GM12878 (cell line): ENCODE data around the gene MARCHF9. TPM values are rescaled to one million over a fixed set of nuclear protein-coding genes. Genes with fewer than 3 reads are reported as not detected.

Experiments used
- ATAC-seq: fragments of 200-7000 bp; cut with Tn5 transposase; 3 replicates; pipeline ENCODE4 v1.9.1; 2020; ENCODE audit warnings: mild to moderate bottlenecking, moderate library complexity
- BruUV-seq: library from RNA; stranded (reverse); fragments of 400-500 nt; replicated peaks from 2 replicates; lab custom pipeline; 2021; lab: Mats Ljungman, UMichigan
- CTCF ChIA-PET: fragments of 300-600 bp; sonication (Branson Sonifier 250); formaldehyde crosslinking; extraction: SDS; loops from one replicate; lab custom pipeline; 2021; ENCODE audit warnings: inconsistent platforms; lab: Yijun Ruan, JAX
- POLR2A ChIA-PET: fragments of 350-600 bp; formaldehyde crosslinking; extraction: SDS; loops from one replicate; lab custom pipeline; 2021; ENCODE audit warnings: inconsistent platforms; lab: Charles Lee
- RAD21 ChIA-PET: fragments of 300-600 bp; sonication (Branson Sonifier 250); formaldehyde crosslinking; loops from one replicate; lab custom pipeline; 2023; ENCODE audit warnings: antibody characterized with exemption; ENCODE audit not compliant: unreplicated experiment; lab: Charles Lee
- SMC1A ChIA-PET: fragments of 300-600 bp; sonication (Branson Sonifier 250); formaldehyde crosslinking; loops from one replicate; lab custom pipeline; 2023; ENCODE audit not compliant: unreplicated experiment, uncharacterized antibody; lab: Charles Lee
- DNase-seq: peaks from one replicate; pipeline ENCODE4 v3.0.0-alpha.2; 2011; ENCODE audit warnings: low read depth, low spot score
- FAIRE-seq: peaks from 3 replicates; lab custom pipeline; 2011; peaks lifted over from hg19 to GRCh38; lab: Jason Lieb, UNC
- H2AFZ ChIP-seq: 2 replicates; pipeline ENCODE4 v1.6.0; 2011; ENCODE audit warnings: low read depth, low read length, control low read depth; ENCODE audit not compliant: control insufficient read depth
- H3K27ac ChIP-seq: 2 replicates; pipeline ENCODE4 v1.5.1; 2011; ENCODE audit warnings: control low read depth; ENCODE audit not compliant: control insufficient read depth, insufficient read depth
- H3K27me3 ChIP-seq, 2 experiments: replicated peaks in 1 of 2; 2 replicates each; pipeline versions ENCODE4 v1.6.0 to v1.6.1; 2011; ENCODE audit warnings: low read length in 1 of 2; ENCODE audit not compliant: control insufficient read depth in 2 of 2, insufficient read depth in 2 of 2
- H3K36me3 ChIP-seq, 2 experiments: 2 replicates each; pipeline ENCODE4 v1.5.1; 2011; ENCODE audit warnings: low read length in 1 of 2; ENCODE audit not compliant: control insufficient read depth in 2 of 2, insufficient read depth in 2 of 2
- H3K4me1 ChIP-seq: 2 replicates; pipeline ENCODE4 v1.6.1; 2011; ENCODE audit warnings: mild to moderate bottlenecking, low read length, moderate library complexity, mixed read lengths; ENCODE audit not compliant: control insufficient read depth, insufficient read depth
- H3K4me2 ChIP-seq: 2 replicates; pipeline ENCODE4 v1.6.0; 2011; ENCODE audit warnings: control low read depth; ENCODE audit not compliant: control insufficient read depth, insufficient read depth
- H3K4me3 ChIP-seq: fragments of 200-600 bp; sonication (generic); 2 replicates; pipeline ENCODE4 v1.5.1; 2016
- H3K79me2 ChIP-seq: 2 replicates; pipeline ENCODE4 v1.6.0; 2011; ENCODE audit warnings: low read length; ENCODE audit not compliant: control insufficient read depth, insufficient read depth
- H3K9ac ChIP-seq: 2 replicates; pipeline ENCODE4 v1.8.0; 2011; ENCODE audit warnings: low read length, control low read depth, mixed read lengths; ENCODE audit not compliant: control insufficient read depth, insufficient read depth
- H3K9me3 ChIP-seq: replicated peaks from 3 replicates; pipeline ENCODE4 v1.5.1; 2011; ENCODE audit warnings: mild to moderate bottlenecking, low read length; ENCODE audit not compliant: control insufficient read depth, insufficient read depth
- H4K20me1 ChIP-seq: 2 replicates; pipeline ENCODE4 v1.6.0; 2011; ENCODE audit not compliant: control insufficient read depth, insufficient read depth
- CHD4 ChIP-seq: fragments of 200-600 bp; sonication (generic); IDR thresholded peaks from 2 replicates; pipeline ENCODE4 v1.6.1; 2016; ENCODE audit warnings: mild to moderate bottlenecking
- CTCF ChIP-seq, 3 experiments: IDR thresholded peaks in 2 of 3; conservative IDR thresholded peaks in 1 of 3; 2 replicates each; pipeline ENCODE4 v1.5.1; 2011; ENCODE audit warnings: low read depth in 3 of 3, low read length in 3 of 3, mild to moderate bottlenecking in 3 of 3, control low read depth in 2 of 3, moderate library complexity in 2 of 3, inconsistent platforms in 1 of 3, mixed read lengths in 1 of 3; ENCODE audit not compliant: control insufficient read depth in 2 of 3, insufficient read depth in 1 of 3; ENCODE audit errors: extremely low read depth in 1 of 3
- FOXM1 ChIP-seq: IDR thresholded peaks from 2 replicates; pipeline ENCODE4 v1.6.1; 2012; ENCODE audit warnings: low read depth, mild to moderate bottlenecking, inconsistent platforms, low read length, moderate library complexity
- PBX3 ChIP-seq: IDR thresholded peaks from 2 replicates; pipeline ENCODE4 v1.6.1; 2011; ENCODE audit warnings: mild to moderate bottlenecking, low read depth, low read length, moderate library complexity; ENCODE audit not compliant: insufficient replicate concordance
- POLR2AphosphoS2 ChIP-seq: IDR thresholded peaks from 2 replicates; pipeline ENCODE4 v1.6.1; 2011; ENCODE audit warnings: low read depth, mild to moderate bottlenecking, low read length, improper control_type of control experiment, moderate library complexity
- RAD21 ChIP-seq: IDR thresholded peaks from 2 replicates; pipeline ENCODE4 v1.6.1; 2011; ENCODE audit warnings: mild to moderate bottlenecking, low read depth, low read length, moderate library complexity; ENCODE audit not compliant: insufficient read depth
- SMC3 ChIP-seq: IDR thresholded peaks from 2 replicates; pipeline ENCODE4 v1.6.1; 2011; ENCODE audit warnings: low read length, improper control_type of control experiment, borderline replicate concordance
- TCF7 ChIP-seq: IDR thresholded peaks from 2 replicates; pipeline ENCODE4 v1.6.1; 2014; ENCODE audit warnings: antibody characterized with exemption, borderline replicate concordance
- WGBS: methylation state at CpG from one replicate; pipeline ENCODE4 v1.1.6; 2016; ENCODE audit warnings: low lambda C conversion rate; ENCODE audit not compliant: insufficient replicate concordance, insufficient coverage; ENCODE audit errors: missing lambda C conversion rate; 5-methylcytosine and 5-hydroxymethylcytosine counted together
- in situ Hi-C: fragments of 300-500 bp; cut with MboI; formaldehyde crosslinking; loops from 9 replicates; pipeline ENCODE4 v1.14.3; 2018; ENCODE audit warnings: mixed read lengths
- intact Hi-C: fragments of 100-400 bp; cut with micrococcal nuclease; formaldehyde crosslinking; loops from one replicate; pipeline ENCODE4 v1.14.2; 2022; ENCODE audit not compliant: unreplicated experiment
- polyA plus RNA-seq, 11 experiments: library from polyadenylated mRNA; depleted of rRNA in 4 of 11; unstranded in 6 of 11; stranded (reverse) in 5 of 11; fragments of >200 nt; fragmentation: Nextera tagmentation in 4 of 11; fragmentation: Illumina TruSeq in 1 of 11; extraction: Ambion mirVana in 4 of 11; extraction: Trizol in 1 of 11; gene quantifications; 1 replicate in 1 of 11; 2 replicates in 10 of 11; pipeline versions ENCODE4 v1.2.1 to v1.2.3, GENCODE V29; 2011 to 2016; ENCODE audit warnings: inconsistent platforms in 2 of 11, missing spikeins in 2 of 11, low read depth in 1 of 11
- total RNA-seq, 4 experiments: library from RNA; depleted of rRNA in 3 of 4; stranded (reverse); fragments of >200 nt in 3 of 4; fragmentation: Illumina TruSeq in 1 of 4; extraction: Trizol in 1 of 4; gene quantifications; 2 replicates each; pipeline versions ENCODE4 v1.2.1 to v1.2.3, GENCODE V29; 2013 to 2021
- TF ChIP-seq, protein P1 (sequence below): fragments of 450-650 bp; IDR thresholded peaks from 2 replicates; pipeline ENCODE4 v1.6.1; 2016; ENCODE audit warnings: mild to moderate bottlenecking
- TF ChIP-seq, protein P2 (sequence below): fragments of 450-650 bp; IDR thresholded peaks from 2 replicates; pipeline ENCODE4 v1.6.1; 2018; ENCODE audit warnings: mild to moderate bottlenecking, low read depth, moderate library complexity; ENCODE audit not compliant: partially characterized antibody

The MARCHF9 gene
- total and polyA plus RNA-seq, 10 of the 15 experiments (the other 5 are each of a cell fraction or from before 2014, with no cell fraction given), result 2.4 to 29.3 (median 13.0) TPM

GRCh38 chr12:57758552-57759359 lies 3.9 kb downstream of the MARCHF9 start (continued):
- TF ChIP-seq, protein P1, sequence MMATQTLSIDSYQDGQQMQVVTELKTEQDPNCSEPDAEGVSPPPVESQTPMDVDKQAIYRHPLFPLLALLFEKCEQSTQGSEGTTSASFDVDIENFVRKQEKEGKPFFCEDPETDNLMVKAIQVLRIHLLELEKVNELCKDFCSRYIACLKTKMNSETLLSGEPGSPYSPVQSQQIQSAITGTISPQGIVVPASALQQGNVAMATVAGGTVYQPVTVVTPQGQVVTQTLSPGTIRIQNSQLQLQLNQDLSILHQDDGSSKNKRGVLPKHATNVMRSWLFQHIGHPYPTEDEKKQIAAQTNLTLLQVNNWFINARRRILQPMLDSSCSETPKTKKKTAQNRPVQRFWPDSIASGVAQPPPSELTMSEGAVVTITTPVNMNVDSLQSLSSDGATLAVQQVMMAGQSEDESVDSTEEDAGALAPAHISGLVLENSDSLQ, result no peak

DNA sequence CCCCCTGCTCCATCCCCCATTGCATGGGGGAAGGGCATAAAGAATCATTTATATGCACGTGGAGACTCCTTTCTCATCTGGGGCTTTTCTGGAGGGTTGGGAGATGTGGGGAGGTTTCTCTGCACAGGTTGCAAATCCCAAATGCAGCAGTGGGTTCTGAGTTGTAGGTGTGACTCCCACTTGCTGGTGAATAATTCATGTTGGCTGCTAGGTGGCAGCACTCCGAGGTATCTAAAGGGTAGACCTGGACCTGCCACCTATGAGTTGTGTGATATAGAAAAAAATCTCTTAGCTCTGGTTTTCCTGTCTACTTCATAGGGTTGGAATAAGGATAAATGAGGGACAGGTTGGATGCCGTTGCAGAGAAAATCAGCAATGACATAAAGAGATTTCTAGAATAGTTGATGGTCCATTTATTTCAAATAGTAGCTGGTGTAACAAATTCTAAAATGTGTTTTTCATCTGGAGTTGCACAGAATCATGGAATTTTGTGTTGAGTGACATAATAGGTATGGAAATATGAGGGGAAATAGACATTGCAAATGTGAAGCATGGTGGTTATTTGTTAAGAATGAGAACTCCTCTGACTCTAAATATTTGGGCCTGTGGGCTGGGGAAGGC lies 4.6 kb downstream of the MARCHF9 start:
- FAIRE-seq, result peak; percentile 47
- Histone ChIP-seq H3K9ac (no peak overlapping the region), H3K4me1 (peaks cover 8% of the 10 kb centered on the region), H3K27me3 (peaks cover 0 to 2% of the 10 kb centered on the region in 2 experiments; a peak in 1 of 4 replicates), H3K4me2 (no peak overlapping the region), H3K36me3 (peaks cover 0 to 3% of the 10 kb centered on the region in 2 experiments; a peak in 2 of 4 replicates), H2AFZ (no peak overlapping the region)
- WGBS, result 11% methylated on average over 3 of the region's 3 CpGs
- no peak for DNase-seq
- TF ChIP-seq RAD21, result peak; percentile 40; the same call in 1 of the 2 replicates
- TF ChIP-seq PBX3, result peak; percentile 20
- TF ChIP-seq TCF7, result no peak
- TF ChIP-seq, protein P2, sequence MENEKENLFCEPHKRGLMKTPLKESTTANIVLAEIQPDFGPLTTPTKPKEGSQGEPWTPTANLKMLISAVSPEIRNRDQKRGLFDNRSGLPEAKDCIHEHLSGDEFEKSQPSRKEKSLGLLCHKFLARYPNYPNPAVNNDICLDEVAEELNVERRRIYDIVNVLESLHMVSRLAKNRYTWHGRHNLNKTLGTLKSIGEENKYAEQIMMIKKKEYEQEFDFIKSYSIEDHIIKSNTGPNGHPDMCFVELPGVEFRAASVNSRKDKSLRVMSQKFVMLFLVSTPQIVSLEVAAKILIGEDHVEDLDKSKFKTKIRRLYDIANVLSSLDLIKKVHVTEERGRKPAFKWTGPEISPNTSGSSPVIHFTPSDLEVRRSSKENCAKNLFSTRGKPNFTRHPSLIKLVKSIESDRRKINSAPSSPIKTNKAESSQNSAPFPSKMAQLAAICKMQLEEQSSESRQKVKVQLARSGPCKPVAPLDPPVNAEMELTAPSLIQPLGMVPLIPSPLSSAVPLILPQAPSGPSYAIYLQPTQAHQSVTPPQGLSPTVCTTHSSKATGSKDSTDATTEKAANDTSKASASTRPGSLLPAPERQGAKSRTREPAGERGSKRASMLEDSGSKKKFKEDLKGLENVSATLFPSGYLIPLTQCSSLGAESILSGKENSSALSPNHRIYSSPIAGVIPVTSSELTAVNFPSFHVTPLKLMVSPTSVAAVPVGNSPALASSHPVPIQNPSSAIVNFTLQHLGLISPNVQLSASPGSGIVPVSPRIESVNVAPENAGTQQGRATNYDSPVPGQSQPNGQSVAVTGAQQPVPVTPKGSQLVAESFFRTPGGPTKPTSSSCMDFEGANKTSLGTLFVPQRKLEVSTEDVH, result no peak
- TF ChIP-seq CHD4, result no peak
- TF ChIP-seq CTCF (IDR thresholded peaks at IDR 0.05 in 2 of 3, conservative IDR thresholded peaks at IDR 0.05 in 1 of 3; ENCODE audit: control insufficient read depth in 2 of 3, extremely low read depth in 1 of 3, insufficient read depth in 1 of 3, low read depth in 3 of 3, low read length in 3 of 3), result peak; percentile 55 to 59 (median 56)
- TF ChIP-seq POLR2AphosphoS2, result no peak
- TF ChIP-seq FOXM1, result no peak
- TF ChIP-seq SMC3, result peak; percentile 16; the same call in 1 of the 2 replicates
- TF ChIP-seq, all 136 proteins: peak for 4
- ChIA-PET POLR2A (no interaction called here), SMC1A (interaction anchor here (0.7 to 1.1 kb wide), 4 partner anchors 13 to 145 kb away, joined by 3 to 5 read pairs (median 4); partner anchors contain the start of genes EEF1AKMT3 and METTL1), CTCF (interaction anchor here (0.8 to 2.0 kb wide), 23 partner anchors 8 to 184 kb away, joined by 3 to 11 read pairs (median 4); partner anchors contain the start of genes AVIL, EEF1AKMT3, METTL1 and OS9), RAD21 (interaction anchor here (1.1 to 1.5 kb wide), 2 partner anchors 137 to 176 kb away, joined by 3 to 4 read pairs; no protein-coding TSS in a partner anchor)
- in situ Hi-C loops, result no loop called here
- Histone ChIP-seq H3K4me3 (no peak overlapping the region), H3K9me3 (no peaks in the 10 kb centered on the region; the same call in 2 of the 3 replicates), H3K79me2 (no peaks in the 10 kb centered on the region), H3K27ac (no peak overlapping the region), H4K20me1 (no peaks in the 10 kb centered on the region; the same call in 1 of the 2 replicates)
- no TSS peak for BruUV-seq
- intact Hi-C loops, result loop anchor here (5.0 to 10.0 kb wide), 2 partner anchors 73 to 285 kb away; partner anchors contain the start of gene ARHGAP9
- ATAC-seq, result peak; percentile 43
